Urinary bladder (tissue), 2 donors: ENCODE data around the gene PLD1. TPM values are rescaled to one million over a fixed set of nuclear protein-coding genes. Genes with fewer than 3 reads are reported as not detected.

Experiments used
- polyA plus RNA-seq: library from polyadenylated mRNA; stranded (reverse); fragments of 200-250 nt; gene quantifications from one replicate; pipeline ENCODE4 v1.2.3, GENCODE V29; 2013
- total RNA-seq: library from RNA; depleted of rRNA; stranded (reverse); fragments of >200 nt; gene quantifications from one replicate; pipeline ENCODE4 v1.2.3, GENCODE V29; 2014
- donor health status: healthy.

Gene PLD1
- total and polyA plus RNA-seq, 2 donors, result 3.5 to 43.3 TPM

Other genes with a start within 250 kb of the PLD1 start
- not detected for gene TMEM212, start 32.9 kb upstream of the PLD1 start, total RNA-seq
- gene TMEM212, start 32.9 kb upstream of the PLD1 start, polyA plus RNA-seq, result not detected
- gene FNDC3B, start 229.1 kb upstream of the PLD1 start, total RNA-seq, result 228 TPM
- gene FNDC3B, start 229.1 kb upstream of the PLD1 start, polyA plus RNA-seq, result 22.0 TPM